CD14-positive monocyte (primary cell): ENCODE measurements around the gene TMPRSS3. TPM values are rescaled to one million over a fixed set of nuclear protein-coding genes. Genes with fewer than 3 reads are reported as not detected.

Experiments
- DNase-seq, 3 donors: peaks; one replicate each; pipeline ENCODE4 v3.0.0-alpha.2; 2011 to 2022
- H2AFZ ChIP-seq: 2 replicates; pipeline ENCODE4 v1.6.0; 2012; ENCODE audit warnings: mild to moderate bottlenecking, low read depth, low read length, inconsistent platforms; ENCODE audit not compliant: insufficient read depth, poor library complexity, severe bottlenecking
- H3K27ac ChIP-seq, 2 donors: 1 replicate in 1 of 2; 2 replicates in 1 of 2; pipeline ENCODE4 v1.5.1; 2012 to 2013; ENCODE audit warnings: low read length in 2 of 2, control low read depth in 1 of 2, inconsistent platforms in 1 of 2, low read depth in 1 of 2, mild to moderate bottlenecking in 1 of 2
- H3K27me3 ChIP-seq, 2 donors: one replicate each; pipeline versions ENCODE4 v1.6.0 to v1.6.1; 2011 to 2013; ENCODE audit warnings: low read length in 2 of 2; ENCODE audit not compliant: control insufficient read depth in 2 of 2, insufficient read depth in 2 of 2
- H3K36me3 ChIP-seq, 2 donors: replicated peaks in 1 of 2; 1 replicate in 1 of 2; 2 replicates in 1 of 2; pipeline versions ENCODE4 v1.5.1 to v1.6.1; 2012 to 2013; ENCODE audit warnings: low read length in 2 of 2, control low read depth in 1 of 2, inconsistent platforms in 1 of 2, mild to moderate bottlenecking in 1 of 2; ENCODE audit not compliant: insufficient read depth in 2 of 2, control insufficient read depth in 1 of 2
- H3K4me1 ChIP-seq, 2 donors: 1 replicate in 1 of 2; 2 replicates in 1 of 2; pipeline versions ENCODE4 v1.5.1 to v1.6.1; 2012 to 2013; ENCODE audit warnings: low read length in 2 of 2, control low read depth in 1 of 2, inconsistent platforms in 1 of 2, mild to moderate bottlenecking in 1 of 2, moderate library complexity in 1 of 2; ENCODE audit not compliant: insufficient read depth in 2 of 2, control insufficient read depth in 1 of 2
- H3K4me2 ChIP-seq: replicated peaks from 2 replicates; pipeline ENCODE3; 2012; ENCODE audit warnings: low read length, moderate library complexity, mild to moderate bottlenecking; ENCODE audit not compliant: poor library complexity, severe bottlenecking; ENCODE audit errors: extremely low read depth
- H3K4me3 ChIP-seq, 3 experiments: fragments of 200-600 bp in 1 of 3; sonication (generic) in 1 of 3; replicated peaks in 1 of 3; 1 replicate in 2 of 3; 2 replicates in 1 of 3; pipeline ENCODE4 v1.5.1; 2011 to 2013; ENCODE audit warnings: low read length in 3 of 3, mild to moderate bottlenecking in 3 of 3, control low read depth in 2 of 3, low read depth in 2 of 3, inconsistent platforms in 1 of 3, moderate library complexity in 1 of 3
- H3K79me2 ChIP-seq: 2 replicates; pipeline ENCODE4 v1.6.0; 2012; ENCODE audit warnings: mild to moderate bottlenecking, control low read depth, inconsistent platforms, low read length, moderate library complexity; ENCODE audit not compliant: insufficient read depth
- H3K9ac ChIP-seq: 2 replicates; pipeline ENCODE4 v1.6.0; 2017; ENCODE audit warnings: low read length, mild to moderate bottlenecking; ENCODE audit not compliant: insufficient read depth, poor library complexity, severe bottlenecking
- H3K9me3 ChIP-seq, 2 donors: replicated peaks in 1 of 2; 1 replicate in 1 of 2; 2 replicates in 1 of 2; pipeline versions ENCODE4 v1.5.1 to v1.6.1; 2012 to 2013; ENCODE audit warnings: low read length in 2 of 2, control low read depth in 1 of 2; ENCODE audit not compliant: control insufficient read depth in 1 of 2, insufficient read depth in 1 of 2
- H4K20me1 ChIP-seq: 2 replicates; pipeline ENCODE4 v1.6.0; 2012; ENCODE audit warnings: mild to moderate bottlenecking, low read length, control low read depth, moderate library complexity; ENCODE audit not compliant: insufficient read depth
- H3K27ac Mint-ChIP-seq, 7 donors: one replicate each; pipeline ENCODE4 v1.8.0; 2020; ENCODE audit warnings: mild to moderate bottlenecking in 7 of 7, mixed read lengths in 7 of 7, moderate library complexity in 6 of 7, inconsistent platforms in 2 of 7
- H3K27me3 Mint-ChIP-seq, 3 donors: one replicate each; pipeline ENCODE4 v1.8.0; 2021 to 2022; ENCODE audit warnings: low read depth in 3 of 3, mild to moderate bottlenecking in 3 of 3, mixed read lengths in 3 of 3, moderate library complexity in 3 of 3, inconsistent platforms in 1 of 3
- H3K36me3 Mint-ChIP-seq, 2 donors: one replicate each; pipeline ENCODE4 v1.8.0; 2020; ENCODE audit warnings: mixed read lengths in 2 of 2, inconsistent platforms in 1 of 2, mild to moderate bottlenecking in 1 of 2
- H3K4me1 Mint-ChIP-seq: one replicate; pipeline ENCODE4 v1.8.0; 2020; ENCODE audit warnings: mild to moderate bottlenecking, mixed read lengths
- H3K4me3 Mint-ChIP-seq, 2 donors: one replicate each; pipeline ENCODE4 v1.8.0; 2020; ENCODE audit warnings: mild to moderate bottlenecking in 2 of 2, mixed read lengths in 2 of 2, moderate library complexity in 1 of 2
- H3K9me3 Mint-ChIP-seq, 7 donors: one replicate each; pipeline ENCODE4 v1.8.0; 2020 to 2022; ENCODE audit warnings: mixed read lengths in 7 of 7, mild to moderate bottlenecking in 6 of 7, moderate library complexity in 6 of 7, inconsistent platforms in 2 of 7
- CTCF ChIP-seq: fragments of 200-600 bp; IDR thresholded peaks from one replicate; pipeline ENCODE4 v1.8.0; 2022; ENCODE audit warnings: antibody characterized with exemption, mild to moderate bottlenecking
- WGBS: methylation state at CpG from one replicate; pipeline ENCODE4 v1.1.5; 2013; ENCODE audit warnings: missing lambda C conversion rate; ENCODE audit not compliant: insufficient coverage; 5-methylcytosine and 5-hydroxymethylcytosine counted together
- intact Hi-C, 2 donors: fragments of 100-400 bp; cut with micrococcal nuclease; formaldehyde crosslinking; loops; one replicate each; pipeline versions ENCODE4 v1.15.0 to v1.15.1; 2023
- polyA plus RNA-seq, 3 donors: library from polyadenylated mRNA; depleted of rRNA in 1 of 3; unstranded in 2 of 3; stranded (reverse) in 1 of 3; fragments of 300-500 nt in 2 of 3; fragments of >200 nt in 1 of 3; fragmentation: Illumina TruSeq in 2 of 3; gene quantifications; 1 replicate in 2 of 3; 2 replicates in 1 of 3; pipeline ENCODE4 v1.2.3, GENCODE V29; 2012 to 2021

TMPRSS3 gene
- polyA plus RNA-seq, 3 donors = 0.30 TPM; not detected in 2

GRCh38 chr21:42406201-42406621, 10.4 kb upstream of the TMPRSS3 start:
- WGBS = 77% methylated on average over 6 of the region's 10 CpGs
- Histone ChIP-seq H3K4me1 (peaks cover 8 to 11% of the 10 kb centered on the region in 2 donors), H3K36me3 (no peaks in the 10 kb centered on the region), H4K20me1 (no peaks in the 10 kb centered on the region), H3K4me2 (peak overlapping the region; percentile 20), H2AFZ (peak overlapping the region; percentile 54), H3K9ac (no peak overlapping the region), H3K27ac (no peak overlapping the region), H3K79me2 (no peaks in the 10 kb centered on the region), H3K27me3 (no peaks in the 10 kb centered on the region), H3K9me3 (no peaks in the 10 kb centered on the region), H3K4me3 (no peak overlapping the region)
- Mint-ChIP-seq H3K27ac (peak overlapping the region in 2 of 7 donors; percentile 11 to 44), H3K4me3 (peak overlapping the region in 1 of 2 donors; percentile 8), H3K36me3 (no peaks in the 10 kb centered on the region), H3K27me3 (peaks cover 0 to 2% (median 1%) of the 10 kb centered on the region in 3 donors), H3K9me3 (peaks cover 0 to 5% (median 2%) of the 10 kb centered on the region in 7 donors), H3K4me1 (peaks cover 12% of the 10 kb centered on the region)
- TF ChIP-seq CTCF = no peak
- no peak for DNase-seq
- intact Hi-C loops = no loop called here

GRCh38 chr21:42405064-42406013, 9.5 kb upstream of the TMPRSS3 start:
- no peaks in the 10 kb centered on the region for H3K36me3 Mint-ChIP-seq
- H3K27me3 ChIP-seq = no peaks in the 10 kb centered on the region
- peak overlapping the region in 1 of 2 donors; percentile 34 for H3K4me3 Mint-ChIP-seq
- no peaks in the 10 kb centered on the region for H3K36me3 ChIP-seq
- DNase-seq = no peak
- H3K4me1 Mint-ChIP-seq = peaks cover 12% of the 10 kb centered on the region
- H3K4me1 ChIP-seq = peaks cover 8 to 11% of the 10 kb centered on the region in 2 donors
- H3K27me3 Mint-ChIP-seq = peaks cover 0 to 2% (median 1%) of the 10 kb centered on the region in 3 donors
- no peak overlapping the region for H3K4me2 ChIP-seq
- no peaks in the 10 kb centered on the region for H3K9me3 ChIP-seq
- H3K4me3 ChIP-seq = no peak overlapping the region
- intact Hi-C loops = no loop called here
- H3K79me2 ChIP-seq = no peaks in the 10 kb centered on the region
- H2AFZ ChIP-seq = no peak overlapping the region
- 97% methylated on average over 18 of the region's 23 CpGs for WGBS
- H3K9me3 Mint-ChIP-seq = peaks cover 0 to 5% (median 2%) of the 10 kb centered on the region in 7 donors
- H3K27ac ChIP-seq = no peak overlapping the region
- peak overlapping the region in 1 of 7 donors; percentile 63 for H3K27ac Mint-ChIP-seq
- H4K20me1 ChIP-seq = no peaks in the 10 kb centered on the region
- TF ChIP-seq CTCF = no peak
- H3K9ac ChIP-seq = no peak overlapping the region
